CD4-positive, alpha-beta T cell (primary cell): ENCODE results near the gene RAB26. TPM values are rescaled to one million over a fixed set of nuclear protein-coding genes. Genes with fewer than 3 reads are reported as not detected.
A peak's percentile ranks its signal among the peaks of the same experiment; 100 is the strongest.
"Not testable (repeated sequence)": the region's sequence is repeated elsewhere in the genome, so short reads cannot be mapped to it uniquely, and the experiment has no call there.

Source experiments
- ATAC-seq: fragments of 200-7000 bp; cut with Tn5 transposase; one replicate; pipeline ENCODE4 v1.10.0; 2022; ENCODE audit warnings: mild to moderate bottlenecking; ENCODE audit not compliant: poor library complexity
- CTCF ChIA-PET: fragments of 350-600 bp; sonication (Branson Sonifier 250); formaldehyde crosslinking; loops from one replicate; lab custom pipeline; 2021; ENCODE audit warnings: antibody characterized with exemption, inconsistent platforms; lab: Charles Lee
- POLR2A ChIA-PET: fragments of 350-600 bp; sonication (Branson Sonifier 250); formaldehyde crosslinking; loops from one replicate; lab custom pipeline; 2021; ENCODE audit warnings: antibody characterized with exemption, inconsistent platforms; lab: Charles Lee
- DNase-seq, 14 experiments: peaks; one replicate each; pipeline ENCODE4 v3.0.0-alpha.2; 2013 to 2020; ENCODE audit warnings: mixed read lengths in 2 of 14
- H3K27ac ChIP-seq, 2 donors: one replicate each; pipeline versions ENCODE4 v1.5.1 to v1.7.0; 2013; ENCODE audit warnings: low read length in 2 of 2, low read depth in 1 of 2, mild to moderate bottlenecking in 1 of 2
- H3K27me3 ChIP-seq, 2 experiments: 1 replicate in 1 of 2; 2 replicates in 1 of 2; pipeline versions ENCODE4 v1.6.1 to v1.7.0; 2013; ENCODE audit warnings: low read length in 2 of 2, control low read depth in 1 of 2, mild to moderate bottlenecking in 1 of 2, moderate library complexity in 1 of 2; ENCODE audit not compliant: insufficient read depth in 2 of 2, control insufficient read depth in 1 of 2
- H3K36me3 ChIP-seq: one replicate; pipeline ENCODE4 v1.6.1; 2013; ENCODE audit warnings: low read length, control low read depth; ENCODE audit not compliant: insufficient read depth
- H3K4me1 ChIP-seq: one replicate; pipeline ENCODE4 v1.6.1; 2013; ENCODE audit warnings: low read length, control low read depth; ENCODE audit not compliant: insufficient read depth
- H3K4me3 ChIP-seq: one replicate; pipeline ENCODE4 v1.5.1; 2013; ENCODE audit warnings: mild to moderate bottlenecking, low read length, moderate library complexity
- H3K9me3 ChIP-seq, 2 experiments: 1 replicate in 1 of 2; 2 replicates in 1 of 2; pipeline versions ENCODE4 v1.6.1 to v1.7.0; 2013; ENCODE audit warnings: low read length in 2 of 2, mild to moderate bottlenecking in 2 of 2, control low read depth in 1 of 2, moderate library complexity in 1 of 2; ENCODE audit not compliant: control insufficient read depth in 1 of 2, insufficient read depth in 1 of 2
- H3K27ac Mint-ChIP-seq: one replicate; pipeline ENCODE4 v1.8.0; 2020; ENCODE audit warnings: mixed read lengths
- H3K27me3 Mint-ChIP-seq: one replicate; pipeline ENCODE4 v1.8.0; 2021; ENCODE audit warnings: mixed read lengths
- H3K36me3 Mint-ChIP-seq: one replicate; pipeline ENCODE4 v1.8.0; 2021; ENCODE audit warnings: low read depth, mixed read lengths
- H3K4me1 Mint-ChIP-seq: one replicate; pipeline ENCODE4 v1.8.0; 2021; ENCODE audit warnings: low read depth, mixed read lengths
- H3K4me3 Mint-ChIP-seq: one replicate; pipeline ENCODE4 v1.8.0; 2020; ENCODE audit warnings: mild to moderate bottlenecking, mixed read lengths
- H3K9me3 Mint-ChIP-seq: one replicate; pipeline ENCODE4 v1.8.0; 2020; ENCODE audit warnings: mixed read lengths
- intact Hi-C, 2 experiments: fragments of 100-400 bp; cut with DNase I in 1 of 2; cut with micrococcal nuclease in 1 of 2; formaldehyde crosslinking; loops; one replicate each; pipeline versions ENCODE4 v1.15.1 to v1.9.0; 2023 to 2025; cut with DNase I, micrococcal nuclease
- total RNA-seq, 174 experiments: library from RNA in 2 of 174; stranded (reverse) in 2 of 174; gene quantifications; one replicate each; pipeline ENCODE4 v1.2.3 and lab custom pipeline; 2021 to 2026

The RAB26 gene
- total RNA-seq, 2 experiments from 2014 or later = not detected

- H3K36me3 ChIP-seq, H3K4me1 ChIP-seq, H3K27ac Mint-ChIP-seq, CTCF ChIA-PET, H3K36me3 Mint-ChIP-seq, H3K9me3 ChIP-seq, H3K27me3 Mint-ChIP-seq, H3K4me1 Mint-ChIP-seq, H3K27me3 ChIP-seq, H3K9me3 Mint-ChIP-seq, H3K27ac ChIP-seq, ATAC-seq, H3K4me3 ChIP-seq, POLR2A ChIA-PET, DNase-seq, intact Hi-C loops, H3K4me3 Mint-ChIP-seq: not testable (repeated sequence)
These were observed 38.0 kb upstream of the RAB26 start for GRCh38 chr16:2110332-2111008.

GRCh38 chr16:2111009-2111353, 37.4 kb upstream of the RAB26 start:
- H3K27ac ChIP-seq, H3K27me3 Mint-ChIP-seq, POLR2A ChIA-PET, ATAC-seq, H3K9me3 ChIP-seq, H3K4me3 Mint-ChIP-seq, H3K36me3 Mint-ChIP-seq, H3K4me3 ChIP-seq, intact Hi-C loops, CTCF ChIA-PET, H3K36me3 ChIP-seq, H3K4me1 Mint-ChIP-seq, H3K9me3 Mint-ChIP-seq, H3K27me3 ChIP-seq, H3K27ac Mint-ChIP-seq, H3K4me1 ChIP-seq: not testable (repeated sequence)
- DNase-seq = peak in 1 of 14 experiments; percentile 21

- H3K4me3 Mint-ChIP-seq = not testable (repeated sequence)
These were observed 36.8 kb upstream of the RAB26 start for GRCh38 chr16:2111412-2112335.

DNA sequence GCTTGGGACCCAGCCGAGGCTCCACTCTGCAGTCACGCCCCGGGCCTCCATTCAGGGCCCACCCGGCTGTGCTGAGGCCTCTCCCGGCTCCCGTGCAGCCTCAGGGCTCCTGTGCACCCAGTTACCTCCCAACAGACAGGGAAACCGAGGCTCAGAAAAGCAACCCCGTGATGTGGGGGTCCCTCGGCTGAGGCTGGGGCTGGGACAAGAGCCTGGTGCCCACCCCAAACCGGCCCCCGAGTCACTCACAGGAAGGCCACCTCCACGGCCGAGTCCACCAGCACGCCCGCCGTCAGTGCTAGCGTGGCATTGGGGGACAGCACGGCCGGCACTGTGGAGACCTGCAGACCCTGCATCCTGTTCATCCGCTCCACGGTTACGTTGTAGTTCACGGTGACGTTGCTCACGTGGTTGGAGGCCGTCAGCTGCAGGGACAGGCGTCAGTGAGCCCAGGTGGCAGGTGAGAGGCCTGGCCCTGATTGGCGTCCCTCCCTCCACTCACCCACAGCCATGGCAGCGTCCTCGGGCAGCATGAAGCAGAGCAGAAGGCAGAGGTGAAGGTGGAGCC, 35.8 kb upstream of the RAB26 start:
- H3K4me1 ChIP-seq, H3K4me1 Mint-ChIP-seq, H3K27ac ChIP-seq, H3K9me3 Mint-ChIP-seq, ATAC-seq, H3K4me3 Mint-ChIP-seq, H3K36me3 ChIP-seq, H3K9me3 ChIP-seq, DNase-seq, H3K27ac Mint-ChIP-seq, H3K36me3 Mint-ChIP-seq, intact Hi-C loops, CTCF ChIA-PET, H3K27me3 ChIP-seq, POLR2A ChIA-PET, H3K4me3 ChIP-seq, H3K27me3 Mint-ChIP-seq: not testable (repeated sequence)

More at GRCh38 chr16:2111412-2112335, 36.8 kb upstream of the RAB26 start:
- H3K27me3 Mint-ChIP-seq, ATAC-seq, H3K9me3 ChIP-seq, H3K27ac ChIP-seq, H3K27me3 ChIP-seq, POLR2A ChIA-PET, CTCF ChIA-PET, H3K27ac Mint-ChIP-seq, DNase-seq, H3K4me1 Mint-ChIP-seq, H3K4me1 ChIP-seq, intact Hi-C loops, H3K36me3 ChIP-seq, H3K4me3 ChIP-seq, H3K36me3 Mint-ChIP-seq, H3K9me3 Mint-ChIP-seq: not testable (repeated sequence)

- ATAC-seq, H3K4me3 Mint-ChIP-seq, DNase-seq, H3K9me3 Mint-ChIP-seq, H3K27ac Mint-ChIP-seq, H3K36me3 Mint-ChIP-seq, H3K27me3 Mint-ChIP-seq, H3K27ac ChIP-seq, H3K4me1 Mint-ChIP-seq, intact Hi-C loops, H3K4me1 ChIP-seq, H3K9me3 ChIP-seq, H3K36me3 ChIP-seq, H3K4me3 ChIP-seq, CTCF ChIA-PET, POLR2A ChIA-PET, H3K27me3 ChIP-seq: not testable (repeated sequence)
These were observed 34.2 kb upstream of the RAB26 start for GRCh38 chr16:2114225-2114624.

- H3K36me3 ChIP-seq, H3K36me3 Mint-ChIP-seq, H3K27ac Mint-ChIP-seq, H3K4me3 ChIP-seq, H3K27ac ChIP-seq, DNase-seq, CTCF ChIA-PET, H3K27me3 Mint-ChIP-seq, H3K4me3 Mint-ChIP-seq, H3K9me3 Mint-ChIP-seq, H3K4me1 ChIP-seq, POLR2A ChIA-PET, ATAC-seq, intact Hi-C loops, H3K27me3 ChIP-seq, H3K4me1 Mint-ChIP-seq, H3K9me3 ChIP-seq: not testable (repeated sequence)
These were observed 33.4 kb upstream of the RAB26 start for GRCh38 chr16:2114885-2115590.
